ENCODE measurements around the gene PCCA. TPM values are rescaled to one million over a fixed set of nuclear protein-coding genes. Genes with fewer than 3 reads are reported as not detected.
A peak's percentile ranks its signal among the peaks of the same experiment; 100 is the strongest.

PCCA gene
- total and polyA plus RNA-seq, 2 of the 13 experiments (the other 11 are each of a cell fraction or from before 2014, with no cell fraction given), result 15.0 to 32.2 TPM

DNA sequence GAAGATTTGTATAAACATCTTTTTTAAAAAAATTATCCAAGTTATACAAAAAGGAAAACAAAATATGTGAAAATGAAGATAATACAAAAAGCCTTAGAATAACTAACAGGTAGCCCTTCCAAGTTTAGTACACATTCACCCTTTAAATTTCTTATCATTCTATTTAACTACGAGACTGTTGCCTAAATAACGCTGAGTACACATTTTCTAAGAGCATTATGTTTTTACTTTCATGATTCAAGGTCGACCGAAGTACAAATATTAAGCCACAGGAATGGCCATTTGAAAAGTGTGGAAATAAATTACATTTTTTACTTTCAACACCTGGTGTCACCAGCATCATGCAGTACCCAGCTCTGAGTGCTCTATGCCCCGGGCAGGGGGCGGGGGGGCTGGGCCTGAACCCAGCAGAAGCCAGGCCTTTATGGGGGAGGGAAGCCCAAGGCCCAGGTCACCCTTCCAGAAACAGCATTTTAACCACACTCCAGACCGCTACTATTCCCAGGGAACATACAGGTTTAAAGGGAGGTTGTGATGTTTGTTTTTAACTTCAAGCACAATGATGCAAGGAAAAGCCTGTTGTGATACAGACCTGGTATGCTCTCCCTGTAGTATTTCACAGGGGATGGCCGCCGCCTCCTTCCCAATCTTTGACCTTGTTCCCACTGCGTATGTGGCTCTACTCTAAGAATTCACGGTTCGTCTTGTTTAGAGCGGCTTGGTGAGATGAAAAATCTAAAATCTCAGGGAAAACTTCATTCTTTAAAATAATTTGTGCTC, 475.7 kb downstream of the PCCA start (continued):
- no peak for TF ChIP-seq ZBTB40 (IDR thresholded peaks at IDR 0.05)
- no peak for TF ChIP-seq ZBTB40 (CRISPR knock-in tag; IDR thresholded peaks at IDR 0.05)
- no peak for TF ChIP-seq ZNF430 (CRISPR knock-in tag; IDR thresholded peaks at IDR 0.05)
- TF ChIP-seq, protein P1, sequence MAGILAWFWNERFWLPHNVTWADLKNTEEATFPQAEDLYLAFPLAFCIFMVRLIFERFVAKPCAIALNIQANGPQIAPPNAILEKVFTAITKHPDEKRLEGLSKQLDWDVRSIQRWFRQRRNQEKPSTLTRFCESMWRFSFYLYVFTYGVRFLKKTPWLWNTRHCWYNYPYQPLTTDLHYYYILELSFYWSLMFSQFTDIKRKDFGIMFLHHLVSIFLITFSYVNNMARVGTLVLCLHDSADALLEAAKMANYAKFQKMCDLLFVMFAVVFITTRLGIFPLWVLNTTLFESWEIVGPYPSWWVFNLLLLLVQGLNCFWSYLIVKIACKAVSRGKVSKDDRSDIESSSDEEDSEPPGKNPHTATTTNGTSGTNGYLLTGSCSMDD (CRISPR knock-in tag; IDR thresholded peaks at IDR 0.05), result no peak
- no peak for TF ChIP-seq UBTF (CRISPR knock-in tag; IDR thresholded peaks at IDR 0.05)
- 0 out of 2 replicates have a peak, but pooled peaks have one; percentile 22 for TF ChIP-seq HNF4G (IDR thresholded peaks at IDR 0.05; ENCODE audit: borderline replicate concordance, low read depth, low read length)
- TF ChIP-seq HNF4G (CRISPR knock-in tag; IDR thresholded peaks at IDR 0.05; ENCODE audit: borderline replicate concordance, low read depth), result no peak
- no peak for TF ChIP-seq E2F5 (CRISPR knock-in tag; conservative IDR thresholded peaks at IDR 0.05)
- TF ChIP-seq ONECUT2 (CRISPR knock-in tag; IDR thresholded peaks at IDR 0.05), result no peak
- TF ChIP-seq HNF4A (CRISPR knock-in tag; IDR thresholded peaks at IDR 0.05), result peak; percentile 78
- no peak for TF ChIP-seq PBX2 (CRISPR knock-in tag; IDR thresholded peaks at IDR 0.05)
- no peak for TF ChIP-seq ZNF333 (CRISPR knock-in tag; IDR thresholded peaks at IDR 0.05; ENCODE audit: borderline replicate concordance)
- no peak for TF ChIP-seq ZFP36L1 (CRISPR knock-in tag; IDR thresholded peaks at IDR 0.05)
- TF ChIP-seq TEAD3 (CRISPR knock-in tag; optimal IDR thresholded peaks at IDR 0.05; ENCODE audit: borderline replicate concordance), result peak; percentile 54
